ENCODE results near the gene KANK4.
A peak's percentile ranks its signal among the peaks of the same experiment; 100 is the strongest.

Gene KANK4

GRCh38 chr1:62304975-62305374 is 14.3 kb downstream of the KANK4 start:
- no peak for DNase-seq (ENCODE audit: low spot score)

GRCh38 chr1:62304515-62304914 is 14.7 kb downstream of the KANK4 start:
- DNase-seq (ENCODE audit: low spot score), result no peak

- DNase-seq (ENCODE audit: low spot score), result no peak
These were observed 17.4 kb downstream of the KANK4 start for GRCh38 chr1:62301726-62302390.

- DNase-seq (ENCODE audit: low spot score), result no peak
These were observed 19.6 kb downstream of the KANK4 start for GRCh38 chr1:62299426-62300200.

- DNase-seq (ENCODE audit: low spot score), result peak; percentile 40
These were observed 23.2 kb downstream of the KANK4 start for GRCh38 chr1:62295921-62296491.

- DNase-seq (ENCODE audit: low spot score), result peak; percentile 35
These were observed 25.0 kb downstream of the KANK4 start for GRCh38 chr1:62294261-62294660.

GRCh38 chr1:62288662-62289061 is 30.6 kb downstream of the KANK4 start:
- no peak for DNase-seq (ENCODE audit: low spot score)

- DNase-seq (ENCODE audit: low spot score), result no peak
These were observed 31.0 kb downstream of the KANK4 start for GRCh38 chr1:62288224-62288623.

- DNase-seq (ENCODE audit: low spot score), result peak; percentile 29
These were observed 32.4 kb downstream of the KANK4 start for GRCh38 chr1:62286786-62287224.

- DNase-seq (ENCODE audit: low spot score), result peak; percentile 26
These were observed 33.0 kb downstream of the KANK4 start for GRCh38 chr1:62285984-62286785.

- DNase-seq (ENCODE audit: low spot score), result no peak
These were observed 33.8 kb downstream of the KANK4 start for GRCh38 chr1:62285440-62285839.

GRCh38 chr1:62283986-62284385 is 35.2 kb downstream of the KANK4 start:
- no peak for DNase-seq (ENCODE audit: low spot score)

- no peak for DNase-seq (ENCODE audit: low spot score)
These were observed 36.1 kb downstream of the KANK4 start for GRCh38 chr1:62282909-62283755.

GRCh38 chr1:62281922-62282555 is 37.2 kb downstream of the KANK4 start:
- DNase-seq (ENCODE audit: low spot score), result no peak

- no peak for DNase-seq (ENCODE audit: low spot score)
These were observed 38.2 kb downstream of the KANK4 start for GRCh38 chr1:62280960-62281465.

GRCh38 chr1:62280150-62280549 is 39.1 kb downstream of the KANK4 start:
- no peak for DNase-seq (ENCODE audit: low spot score)

- DNase-seq (ENCODE audit: low spot score), result no peak
These were observed 42.4 kb downstream of the KANK4 start for GRCh38 chr1:62276791-62277190.

GRCh38 chr1:62274496-62275485 is 44.4 kb downstream of the KANK4 start:
- no peak for DNase-seq (ENCODE audit: low spot score)

GRCh38 chr1:62273953-62274352 is 45.3 kb downstream of the KANK4 start:
- no peak for DNase-seq (ENCODE audit: low spot score)

Data from kidney tubule cell (primary cell).